HG03159 (cell line): ENCODE results near the gene FAT1.
"Not testable (repeated sequence)": the region's sequence is repeated elsewhere in the genome, so short reads cannot be mapped to it uniquely, and the experiment has no call there.

Source experiments
- ATAC-seq: cut with Tn5 transposase; IDR thresholded peaks from one replicate; pipeline ENCODE4 v1.9.1; 2021; ENCODE audit warnings: mild to moderate bottlenecking, moderate library complexity; ENCODE audit not compliant: unreplicated experiment

FAT1 gene

GRCh38 chr4:186723292-186724057 is at the start of gene FAT1:
Gene FAT1, minus strand, starts transcription at chr4:186723856. Its CDS starts 14,029 bp downstream, at chr4:186709827.
- ATAC-seq, result no peak

GRCh38 chr4:186772936-186773487 is 49.4 kb upstream of the FAT1 start:
- ATAC-seq, result no peak

- ATAC-seq, result no peak
Observed at GRCh38 chr4:186771624-186772023, 48.0 kb upstream of the FAT1 start.

GRCh38 chr4:186770481-186771175 is 47.0 kb upstream of the FAT1 start:
- no peak for ATAC-seq

- ATAC-seq, result no peak
Observed at GRCh38 chr4:186767794-186768193, 44.1 kb upstream of the FAT1 start.

- ATAC-seq, result no peak
Observed at GRCh38 chr4:186765673-186766546, 42.3 kb upstream of the FAT1 start.

GRCh38 chr4:186765138-186765537 is 41.5 kb upstream of the FAT1 start:
- ATAC-seq, result no peak

- no peak for ATAC-seq
Observed at GRCh38 chr4:186764457-186764856, 40.8 kb upstream of the FAT1 start.

- no peak for ATAC-seq
Observed at GRCh38 chr4:186762865-186763264, 39.2 kb upstream of the FAT1 start.

GRCh38 chr4:186762361-186762760 is 38.7 kb upstream of the FAT1 start:
- no peak for ATAC-seq

GRCh38 chr4:186761956-186762355 is 38.3 kb upstream of the FAT1 start:
- ATAC-seq, result not testable (repeated sequence)

GRCh38 chr4:186761393-186761792 is 37.7 kb upstream of the FAT1 start:
- no peak for ATAC-seq

GRCh38 chr4:186760576-186760975 is 36.9 kb upstream of the FAT1 start:
- no peak for ATAC-seq

- ATAC-seq, result no peak
Observed at GRCh38 chr4:186759990-186760389, 36.3 kb upstream of the FAT1 start.

GRCh38 chr4:186758929-186759682 is 35.5 kb upstream of the FAT1 start:
- no peak for ATAC-seq

GRCh38 chr4:186757696-186758355 is 34.2 kb upstream of the FAT1 start:
- ATAC-seq, result no peak

- ATAC-seq, result not testable (repeated sequence)
Observed at GRCh38 chr4:186756550-186756949, 32.9 kb upstream of the FAT1 start.

- no peak for ATAC-seq
Observed at GRCh38 chr4:186755550-186756519, 32.2 kb upstream of the FAT1 start.

GRCh38 chr4:186754976-186755375 is 31.3 kb upstream of the FAT1 start:
- ATAC-seq, result no peak
